ENCODE data around the gene LRIG1.

The LRIG1 gene

GRCh38 chr3:66418475-66418931 lies 82.3 kb downstream of the LRIG1 start:
- TF ChIP-seq EZH2phosphoT487 (IDR thresholded peaks at IDR 0.05; ENCODE audit: low read length) (no peak), EZH2 (optimal IDR thresholded peaks at IDR 0.05; ENCODE audit: low read depth, low read length) (no peak), CTCF (IDR thresholded peaks at IDR 0.05; ENCODE audit: low read length) (no peak)

GRCh38 chr3:66416556-66417304 lies 84.1 kb downstream of the LRIG1 start:
- Histone ChIP-seq H3K27ac (ENCODE audit: low read length) (no peak overlapping the region), H3K36me3 (replicated peaks; ENCODE audit: insufficient read depth, low read length) (no peaks in the 10 kb centered on the region)

More at GRCh38 chr3:66418475-66418931, 82.3 kb downstream of the LRIG1 start:
- no peaks in the 10 kb centered on the region for H4K20me1 ChIP-seq (ENCODE audit: insufficient read depth, low read length)
- H3K27ac ChIP-seq (ENCODE audit: low read length), result no peak overlapping the region
- no peaks in the 10 kb centered on the region for H3K9me2 ChIP-seq (replicated peaks; ENCODE audit: insufficient read depth, low read length)
- no peak for DNase-seq
- H3K4me3 ChIP-seq (ENCODE audit: low read length), result no peak overlapping the region
- H3K9ac ChIP-seq (ENCODE audit: low read length), result no peak overlapping the region
- H3K9me3 ChIP-seq (replicated peaks; ENCODE audit: insufficient read depth, low read length), result no peaks in the 10 kb centered on the region
- no peak overlapping the region for H2AFZ ChIP-seq (ENCODE audit: low read length)
- no peaks in the 10 kb centered on the region for H3K27me3 ChIP-seq (replicated peaks; ENCODE audit: insufficient read depth, low read length)
- no peak overlapping the region for H3K4me2 ChIP-seq (ENCODE audit: low read depth, low read length)
- H3K36me3 ChIP-seq (replicated peaks; ENCODE audit: insufficient read depth, low read length), result no peaks in the 10 kb centered on the region
- H3K4me1 ChIP-seq (ENCODE audit: low read length), result no peaks in the 10 kb centered on the region
- H3K79me2 ChIP-seq (ENCODE audit: low read length), result peaks cover 65% of the 10 kb centered on the region
- no peaks in the 10 kb centered on the region for H3F3A ChIP-seq (ENCODE audit: insufficient read depth, low read length)

GRCh38 chr3:66415867-66416428 lies 84.9 kb downstream of the LRIG1 start:
- Histone ChIP-seq H3K4me2 (ENCODE audit: low read depth, low read length) (no peak overlapping the region), H3K79me2 (ENCODE audit: low read length) (peaks cover 48% of the 10 kb centered on the region), H3K9me3 (replicated peaks; ENCODE audit: insufficient read depth, low read length) (no peaks in the 10 kb centered on the region), H3K4me1 (ENCODE audit: low read length) (no peaks in the 10 kb centered on the region), H3K4me3 (ENCODE audit: low read length) (no peak overlapping the region), H3K9ac (ENCODE audit: low read length) (no peak overlapping the region), H3K9me2 (replicated peaks; ENCODE audit: insufficient read depth, low read length) (no peaks in the 10 kb centered on the region), H3F3A (ENCODE audit: insufficient read depth, low read length) (no peaks in the 10 kb centered on the region), H4K20me1 (ENCODE audit: insufficient read depth, low read length) (no peaks in the 10 kb centered on the region), H3K27me3 (replicated peaks; ENCODE audit: insufficient read depth, low read length) (no peaks in the 10 kb centered on the region), H3K36me3 (replicated peaks; ENCODE audit: insufficient read depth, low read length) (no peaks in the 10 kb centered on the region), H3K27ac (ENCODE audit: low read length) (no peak overlapping the region), H2AFZ (ENCODE audit: low read length) (no peak overlapping the region)
- no peak for DNase-seq
- TF ChIP-seq EZH2phosphoT487 (IDR thresholded peaks at IDR 0.05; ENCODE audit: low read length) (no peak), CTCF (IDR thresholded peaks at IDR 0.05; ENCODE audit: low read length) (no peak), EZH2 (optimal IDR thresholded peaks at IDR 0.05; ENCODE audit: low read depth, low read length) (no peak)

More at GRCh38 chr3:66416556-66417304, 84.1 kb downstream of the LRIG1 start:
- Histone ChIP-seq H3K4me1 (ENCODE audit: low read length) (no peaks in the 10 kb centered on the region), H3K9ac (ENCODE audit: low read length) (no peak overlapping the region), H2AFZ (ENCODE audit: low read length) (no peak overlapping the region), H3K27me3 (replicated peaks; ENCODE audit: insufficient read depth, low read length) (no peaks in the 10 kb centered on the region), H3K4me3 (ENCODE audit: low read length) (no peak overlapping the region), H3K4me2 (ENCODE audit: low read depth, low read length) (no peak overlapping the region), H3K9me2 (replicated peaks; ENCODE audit: insufficient read depth, low read length) (no peaks in the 10 kb centered on the region), H3K9me3 (replicated peaks; ENCODE audit: insufficient read depth, low read length) (no peaks in the 10 kb centered on the region), H4K20me1 (ENCODE audit: insufficient read depth, low read length) (no peaks in the 10 kb centered on the region), H3F3A (ENCODE audit: insufficient read depth, low read length) (no peaks in the 10 kb centered on the region), H3K79me2 (ENCODE audit: low read length) (peaks cover 55% of the 10 kb centered on the region)
- no peak for TF ChIP-seq EZH2phosphoT487 (IDR thresholded peaks at IDR 0.05; ENCODE audit: low read length)
- no peak for TF ChIP-seq EZH2 (optimal IDR thresholded peaks at IDR 0.05; ENCODE audit: low read depth, low read length)
- no peak for TF ChIP-seq CTCF (IDR thresholded peaks at IDR 0.05; ENCODE audit: low read length)
- DNase-seq, result no peak

Measured in MM.1S (cell line).